Heart left ventricle (tissue), 13 donors: ENCODE results near the gene SCARB1.

Experiments used
- CTCF ChIP-seq, 12 donors: fragments of 200-600 bp; sonication (generic) in 4 of 12; IDR thresholded peaks; one replicate each; pipeline versions ENCODE4 v1.5.0 to v1.8.0; 2018 to 2022; ENCODE audit warnings: antibody characterized with exemption in 12 of 12, mild to moderate bottlenecking in 5 of 12
- POLR2A ChIP-seq, 2 donors: fragments of 450-650 bp; IDR thresholded peaks; one replicate each; pipeline ENCODE4 v1.6.1; 2017; ENCODE audit warnings: antibody characterized with exemption in 2 of 2, mild to moderate bottlenecking in 2 of 2, moderate library complexity in 2 of 2
- donor health status: ischemic (EF 13 %, LVEDD 7.1; RV severe dilation, severe dysfunction).
- donor health status: DM: no; HTN: yes; CAD: no.
- donor health status: DM: no; HTN: no; CAD: no.
- donor health status: ischemic (EF 25% LVEDD 6.9; RV normal size, moderate dysfunction).
- donor health status: ischemic (EF 25% LVEDD 5.7; RV mildly dilated, moderate dysfunction).
- donor health status: ischemic (EF 35%, LVEDD 5.7; RV mildly dilated, moderate dysfunction).
- donor health status: nonischemic (EF 11% LVEDD 7.7; RV severe dilation, severe dysfunction).
- donor health status: DM: yes; HTN: yes; CAD: no.
- donor health status: PGD.
- donor health status: ischemic (EF 29% LVEDD 5.4; RV normal size, mild dysfunction).
- donor health status: nonischemic (EF 23%, LVEDD 6.1; RV moderate dilation, normal function).

- TF ChIP-seq CTCF (IDR thresholded peaks at IDR 0.05) (no peak), POLR2A (IDR thresholded peaks at IDR 0.05) (no peak)
These were observed 82.6 kb downstream of the SCARB1 start for GRCh38 chr12:124780752-124781685.
